ENCODE data around the gene AADACL4. TPM values are rescaled to one million over a fixed set of nuclear protein-coding genes. Genes with fewer than 3 reads are reported as not detected.

AADACL4 gene
- total RNA-seq, 1 donor from 2014 or later, result not detected

- no peak overlapping the region for H2AFZ ChIP-seq (ENCODE audit: low read depth, low read length)
- peaks cover 27% of the 10 kb centered on the region for H3K4me1 Mint-ChIP-seq (ENCODE audit: low read depth, unreplicated experiment)
- FAIRE-seq, result no peak
Measured at GRCh38 chr1:12618965-12619791, 24.7 kb upstream of the AADACL4 start.

GRCh38 chr1:12619792-12620487 lies 23.9 kb upstream of the AADACL4 start:
- FAIRE-seq (no peak), DNase-seq (ENCODE audit: low read depth) (peak; percentile 69)
- TF ChIP-seq EZH2 (IDR thresholded peaks at IDR 0.05; ENCODE audit: insufficient read depth, low read length), result no peak
- TF ChIP-seq CTCF (IDR thresholded peaks at IDR 0.05; ENCODE audit: insufficient read depth, low read depth, low read length), result peak; percentile 96
- H3K9me3 Mint-ChIP-seq (ENCODE audit: unreplicated experiment), result no peaks in the 10 kb centered on the region
- Histone ChIP-seq H3K36me3 (ENCODE audit: insufficient read depth, low read length) (no peaks in the 10 kb centered on the region), H3K9me3 (ENCODE audit: insufficient read depth, low read depth, low read length) (no peaks in the 10 kb centered on the region), H3K27ac (ENCODE audit: low read depth, low read length) (no peak overlapping the region), H3K4me2 (ENCODE audit: low read length) (peak overlapping the region; percentile 95), H3K4me3 (ENCODE audit: insufficient read depth, low read depth, low read length) (peak overlapping the region; percentile 74), H2AFZ (ENCODE audit: low read depth, low read length) (no peak overlapping the region), H3K4me1 (ENCODE audit: insufficient read depth, low read length) (peaks cover 33% of the 10 kb centered on the region), H3K27me3 (ENCODE audit: insufficient read depth, low read length) (peaks cover 5% of the 10 kb centered on the region), H3K9ac (ENCODE audit: low read length) (peak overlapping the region; percentile 87), H4K20me1 (ENCODE audit: insufficient read depth, low read length) (peaks cover 4% of the 10 kb centered on the region), H3K79me2 (ENCODE audit: insufficient read depth, low read length) (peaks cover 26% of the 10 kb centered on the region)
- H3K4me1 Mint-ChIP-seq (ENCODE audit: low read depth, unreplicated experiment), result peaks cover 27% of the 10 kb centered on the region
- no peak overlapping the region for H3K27ac Mint-ChIP-seq (ENCODE audit: unreplicated experiment)
- peak overlapping the region; percentile 54 for H3K4me3 Mint-ChIP-seq (ENCODE audit: unreplicated experiment)
- peaks cover 26% of the 10 kb centered on the region for H3K27me3 Mint-ChIP-seq (ENCODE audit: low read depth, unreplicated experiment)
- H3K36me3 Mint-ChIP-seq (ENCODE audit: low read depth, unreplicated experiment), result no peaks in the 10 kb centered on the region

More at GRCh38 chr1:12618965-12619791, 24.7 kb upstream of the AADACL4 start:
- peaks cover 36% of the 10 kb centered on the region for H3K4me1 ChIP-seq (ENCODE audit: insufficient read depth, low read length)
- no peaks in the 10 kb centered on the region for H3K9me3 ChIP-seq (ENCODE audit: insufficient read depth, low read depth, low read length)
- Mint-ChIP-seq H3K9me3 (ENCODE audit: unreplicated experiment) (no peaks in the 10 kb centered on the region), H3K27ac (ENCODE audit: unreplicated experiment) (peak overlapping the region; percentile 87), H3K27me3 (ENCODE audit: low read depth, unreplicated experiment) (peaks cover 26% of the 10 kb centered on the region), H3K4me3 (ENCODE audit: unreplicated experiment) (peak overlapping the region; percentile 95), H3K36me3 (ENCODE audit: low read depth, unreplicated experiment) (no peaks in the 10 kb centered on the region)
- H4K20me1 ChIP-seq (ENCODE audit: insufficient read depth, low read length), result peaks cover 12% of the 10 kb centered on the region
- H3K36me3 ChIP-seq (ENCODE audit: insufficient read depth, low read length), result no peaks in the 10 kb centered on the region
- peaks cover 5% of the 10 kb centered on the region for H3K27me3 ChIP-seq (ENCODE audit: insufficient read depth, low read length)
- peak overlapping the region; percentile 95 for H3K4me2 ChIP-seq (ENCODE audit: low read length)
- TF ChIP-seq CTCF (IDR thresholded peaks at IDR 0.05; ENCODE audit: insufficient read depth, low read depth, low read length) (no peak), EZH2 (IDR thresholded peaks at IDR 0.05; ENCODE audit: insufficient read depth, low read length) (no peak)
- H3K79me2 ChIP-seq (ENCODE audit: insufficient read depth, low read length), result peaks cover 34% of the 10 kb centered on the region
- H3K27ac ChIP-seq (ENCODE audit: low read depth, low read length), result peak overlapping the region; percentile 68
- peak overlapping the region; percentile 87 for H3K9ac ChIP-seq (ENCODE audit: low read length)
- DNase-seq (ENCODE audit: low read depth), result peak; percentile 86
- H3K4me3 ChIP-seq (ENCODE audit: insufficient read depth, low read depth, low read length), result peak overlapping the region; percentile 74
